Cerebellar cortex (tissue), 1 donor: ENCODE data around the gene CBX2.
A peak's percentile ranks its signal among the peaks of the same experiment; 100 is the strongest.

ENCODE experiments used
- DNase-seq: peaks from one replicate; pipeline ENCODE4 v3.0.0-alpha.2; 2015; ENCODE audit warnings: low spot score

Gene CBX2

GRCh38 chr17:79777894-79778503, at the start of gene CBX2:
Gene CBX2 (plus strand): TSS chr17:79778148. CDS start chr17:79778236, 88 bp downstream.
- DNase-seq: no peak

GRCh38 chr17:79728169-79728907, 49.6 kb upstream of the CBX2 start:
- DNase-seq: peak; percentile 98

DNA sequence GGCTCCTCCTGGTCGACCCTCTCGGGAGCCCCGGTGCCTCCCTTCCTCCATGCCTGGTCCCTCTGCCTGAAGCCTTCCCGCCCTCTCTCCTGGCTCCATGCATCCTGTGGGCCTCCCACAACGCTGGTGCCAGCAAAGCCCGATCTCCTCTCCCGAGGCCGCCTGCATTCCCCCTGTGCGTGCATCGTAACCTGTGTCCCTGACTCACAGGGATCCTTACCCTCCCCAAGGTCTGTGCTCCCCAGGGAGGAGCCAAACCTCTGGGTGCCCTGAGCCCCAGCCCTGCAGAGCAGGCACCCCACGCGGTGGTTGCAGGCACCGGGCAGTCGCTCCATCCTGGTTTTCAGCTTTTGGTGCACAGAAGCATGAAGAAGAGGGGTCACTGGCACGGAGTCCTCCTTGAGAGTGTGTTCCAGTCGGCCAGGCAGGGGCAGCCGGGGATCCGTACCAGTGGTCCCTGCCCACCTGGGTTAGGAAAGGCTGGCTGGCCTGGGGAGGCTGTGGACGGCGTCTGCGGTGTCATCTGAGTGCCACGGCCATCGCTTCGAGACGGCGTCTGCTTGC, 49.0 kb upstream of the CBX2 start:
- DNase-seq: no peak

GRCh38 chr17:79729761-79730160, 48.2 kb upstream of the CBX2 start:
- DNase-seq: no peak

- DNase-seq: no peak
These were observed 47.5 kb upstream of the CBX2 start for GRCh38 chr17:79730437-79730768.

GRCh38 chr17:79730769-79731483, 47.0 kb upstream of the CBX2 start, which contains the start of gene ENPP7:
Gene ENPP7 (plus strand): TSS chr17:79730943. CDS start chr17:79731140, 197 bp downstream.
- no peak for DNase-seq

GRCh38 chr17:79732254-79732653, 45.7 kb upstream of the CBX2 start:
- DNase-seq: no peak

DNA sequence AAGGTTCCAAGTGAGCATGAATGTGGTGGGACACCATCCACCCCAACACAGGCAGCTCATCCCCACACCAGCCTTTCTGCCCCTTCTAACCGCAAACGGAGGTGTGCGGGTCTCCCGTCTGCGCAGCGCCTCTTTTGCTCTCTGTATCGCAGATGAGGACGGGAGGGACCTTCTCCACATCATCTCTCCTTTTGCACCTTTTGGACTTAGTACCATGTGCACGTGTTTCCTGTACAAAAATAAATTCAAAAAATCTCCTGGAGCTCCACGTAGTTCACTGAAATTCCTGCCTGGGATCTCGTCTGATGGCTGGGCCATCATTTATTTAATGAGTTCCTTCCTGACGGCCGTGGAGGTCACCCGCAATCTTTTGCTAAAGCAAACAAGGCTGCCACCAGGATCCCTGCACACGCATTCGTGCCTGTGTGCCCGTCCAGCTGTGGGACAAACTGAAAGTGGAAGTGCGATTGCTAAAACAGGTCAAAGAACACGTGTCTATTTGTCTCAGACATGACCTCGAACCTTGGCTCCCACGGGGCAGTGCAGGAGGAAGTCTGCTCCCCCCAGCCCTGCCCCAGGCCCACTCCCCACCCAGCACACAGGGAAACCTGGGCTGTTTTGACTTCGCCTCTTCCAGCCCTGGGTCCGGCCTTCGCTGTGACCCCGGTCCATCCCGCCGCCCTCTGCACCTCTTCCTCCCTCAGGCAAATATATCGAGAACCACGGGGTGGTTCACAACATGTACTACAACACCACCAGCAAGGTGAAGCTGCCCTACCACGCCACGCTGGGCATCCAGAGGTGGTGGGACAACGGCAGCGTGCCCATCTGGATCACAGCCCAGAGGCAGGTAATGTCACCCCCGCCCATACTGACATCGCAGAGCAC, 44.9 kb upstream of the CBX2 start:
- no peak for DNase-seq

- no peak for DNase-seq
These were observed 44.3 kb upstream of the CBX2 start for GRCh38 chr17:79733692-79734070.

DNA sequence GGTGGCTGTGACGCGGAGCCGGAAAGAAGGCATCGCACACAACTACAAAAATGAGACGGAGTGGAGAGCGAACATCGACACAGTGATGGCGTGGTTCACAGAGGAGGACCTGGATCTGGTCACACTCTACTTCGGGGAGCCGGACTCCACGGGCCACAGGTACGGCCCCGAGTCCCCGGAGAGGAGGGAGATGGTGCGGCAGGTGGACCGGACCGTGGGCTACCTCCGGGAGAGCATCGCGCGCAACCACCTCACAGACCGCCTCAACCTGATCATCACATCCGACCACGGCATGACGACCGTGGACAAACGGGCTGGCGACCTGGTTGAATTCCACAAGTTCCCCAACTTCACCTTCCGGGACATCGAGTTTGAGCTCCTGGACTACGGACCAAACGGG, 42.9 kb upstream of the CBX2 start:
- DNase-seq: no peak

- no peak for DNase-seq
These were observed 40.7 kb upstream of the CBX2 start for GRCh38 chr17:79737046-79737921.

DNA sequence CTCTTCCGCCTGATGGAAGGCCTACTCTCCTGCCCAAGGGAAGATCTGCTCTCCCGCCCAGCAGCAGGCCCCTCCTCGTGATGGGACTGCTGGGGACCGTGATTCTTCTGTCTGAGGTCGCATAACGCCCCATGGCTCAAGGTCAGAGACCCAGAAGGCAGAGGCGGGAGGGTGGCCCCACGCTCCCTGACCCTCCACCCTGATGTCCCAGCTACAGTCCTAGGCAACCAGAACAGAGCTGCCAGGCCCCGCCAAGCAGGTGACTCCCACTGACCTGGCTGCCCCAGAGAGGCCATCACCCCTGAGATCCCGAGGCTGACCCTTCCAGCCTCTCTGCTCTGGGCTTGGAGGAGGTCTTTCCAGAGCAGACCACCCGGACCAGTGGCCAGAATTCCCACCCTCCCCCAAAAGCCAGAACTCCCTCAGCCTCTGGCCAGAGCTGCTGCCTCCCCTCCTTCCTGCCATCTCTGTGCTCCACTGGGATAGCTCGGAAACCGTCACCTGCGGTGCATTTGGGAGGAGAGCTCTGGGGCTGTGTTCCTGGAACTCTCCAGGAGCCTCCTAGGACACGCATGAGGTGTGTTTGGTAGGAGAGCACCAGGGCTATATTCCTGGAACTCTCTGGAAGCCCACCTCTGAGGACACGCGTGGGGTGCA, 39.9 kb upstream of the CBX2 start:
- DNase-seq: no peak

DNA sequence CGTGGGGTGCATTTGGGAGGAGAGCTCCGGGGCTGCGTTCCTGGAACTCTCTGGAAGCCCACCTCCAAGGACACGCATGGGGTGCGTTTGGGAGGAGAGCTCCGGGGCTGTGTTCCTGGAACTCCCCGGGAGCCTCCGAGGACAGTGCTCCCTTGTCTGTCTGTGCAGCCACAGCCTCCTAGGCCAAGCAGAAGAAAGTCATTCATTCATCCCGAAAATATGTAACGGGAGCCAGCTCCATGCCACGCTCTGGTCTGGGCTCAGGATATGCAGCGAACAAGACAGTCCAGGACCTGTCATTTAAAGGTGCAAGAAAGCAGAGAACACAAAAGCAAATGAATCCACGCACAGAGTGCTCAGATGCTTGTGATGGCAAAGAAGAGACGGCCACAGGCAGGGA, 39.3 kb upstream of the CBX2 start:
- no peak for DNase-seq

DNA sequence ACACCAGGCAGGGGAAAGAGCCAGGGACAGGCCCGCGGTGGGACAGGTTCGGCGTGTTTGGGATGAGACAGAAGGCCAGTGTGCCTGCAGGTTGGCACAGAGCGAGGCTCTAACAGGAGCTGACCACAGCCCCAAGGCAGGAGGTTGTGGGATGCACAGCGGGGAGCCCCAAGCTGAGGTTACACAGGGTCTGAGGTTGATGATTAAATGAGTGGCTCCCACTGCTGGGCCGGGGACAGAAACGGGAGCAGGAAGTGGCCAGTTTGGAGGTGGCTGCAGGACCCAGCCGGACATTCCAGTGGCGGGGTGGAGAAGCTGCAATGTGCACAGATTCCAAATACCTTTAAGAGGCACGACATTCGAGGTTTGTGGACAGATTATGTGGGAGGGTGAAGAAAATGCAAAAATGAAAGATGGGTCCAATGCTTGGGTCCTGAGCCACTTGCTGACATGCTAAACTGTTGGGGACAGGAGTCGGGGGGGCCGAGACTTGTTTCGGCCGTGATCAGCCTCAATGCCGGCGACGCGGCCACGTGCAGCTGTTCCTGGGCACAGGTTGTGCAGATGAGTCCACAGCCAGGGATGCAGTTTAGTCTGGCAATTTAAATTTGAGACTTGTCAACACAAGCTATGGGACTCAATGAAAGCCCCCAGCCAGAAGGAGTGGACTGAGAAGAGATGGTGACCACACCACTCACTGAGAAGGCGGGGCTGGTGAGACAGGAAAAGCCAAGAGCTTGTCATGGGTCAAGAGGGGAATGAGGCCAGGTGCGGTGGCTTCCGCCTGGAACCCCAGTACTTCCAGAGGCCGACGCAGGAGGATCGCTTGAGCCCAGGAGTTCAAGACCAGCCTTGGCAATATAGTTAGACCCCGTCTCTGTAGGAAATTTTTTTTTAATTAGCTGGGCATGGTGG, 38.5 kb upstream of the CBX2 start:
- no peak for DNase-seq

- no peak for DNase-seq
These were observed 37.5 kb upstream of the CBX2 start for GRCh38 chr17:79740413-79740812.

DNA sequence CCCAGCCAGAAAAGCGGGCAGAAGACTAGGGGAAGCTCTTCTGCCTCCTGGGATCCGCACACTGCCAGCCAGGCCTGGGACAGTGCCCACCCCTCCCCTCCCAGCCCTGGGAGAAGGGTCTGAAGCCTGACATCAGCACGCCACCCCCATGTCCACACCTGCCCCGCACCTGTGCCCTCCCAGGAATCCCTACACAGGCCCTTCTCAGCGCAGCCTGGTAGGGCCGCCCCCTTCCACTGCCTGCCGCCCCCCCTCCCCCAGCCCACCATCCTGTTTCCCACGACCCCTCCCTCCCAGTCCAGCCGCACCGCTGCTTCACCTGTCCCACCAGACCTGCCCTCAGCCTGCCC, 36.6 kb upstream of the CBX2 start:
- DNase-seq: no peak

- peak; percentile 63 for DNase-seq
These were observed 36.0 kb upstream of the CBX2 start for GRCh38 chr17:79741751-79742588.

DNA sequence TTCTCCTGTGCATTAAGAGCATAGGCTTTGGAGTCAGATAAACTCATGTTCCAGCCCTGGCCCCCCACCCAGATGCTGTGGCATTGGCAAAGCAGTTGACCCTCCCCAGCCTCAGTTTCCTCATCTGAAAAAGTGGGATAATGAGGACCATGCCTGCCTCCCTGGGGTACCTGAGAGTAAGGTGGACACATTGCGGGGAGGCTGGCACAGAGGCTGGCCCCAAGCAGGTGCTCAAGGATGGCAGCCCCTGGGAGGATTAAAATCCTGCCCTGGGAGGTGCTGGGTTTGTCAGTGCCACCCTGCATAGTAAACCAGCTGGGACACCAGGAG, 35.4 kb upstream of the CBX2 start:
- no peak for DNase-seq
